ENCODE results near the gene BAZ2A. TPM values are rescaled to one million over a fixed set of nuclear protein-coding genes. Genes with fewer than 3 reads are reported as not detected.

BAZ2A gene
- total RNA-seq, 1 donor from 2014 or later, result 37.9 TPM

- TF ChIP-seq CTCF (IDR thresholded peaks at IDR 0.05; ENCODE audit: insufficient read depth, low read length, poor library complexity, severe bottlenecking), result no peak
- DNase-seq (ENCODE audit: low read depth), result no peak
- H3K36me3 ChIP-seq (ENCODE audit: control insufficient read depth, insufficient read depth, low read length), result no peaks in the 10 kb centered on the region
- H3K27me3 ChIP-seq (ENCODE audit: control insufficient read depth, insufficient read depth, low read length), result no peaks in the 10 kb centered on the region
- H3K4me3 ChIP-seq (ENCODE audit: low read depth, low read length), result no peak overlapping the region
Observed at GRCh38 chr12:56596815-56597214, 33.3 kb downstream of the BAZ2A start.

- H3K36me3 ChIP-seq (ENCODE audit: control insufficient read depth, insufficient read depth, low read length), result no peaks in the 10 kb centered on the region
- peak; percentile 88 for TF ChIP-seq CTCF (IDR thresholded peaks at IDR 0.05; ENCODE audit: insufficient read depth, low read length, poor library complexity, severe bottlenecking)
- peak; percentile 61 for DNase-seq (ENCODE audit: low read depth)
Observed at GRCh38 chr12:56593909-56594621, 36.1 kb downstream of the BAZ2A start.

GRCh38 chr12:56591961-56592360, 38.2 kb downstream of the BAZ2A start:
- H3K4me3 ChIP-seq (ENCODE audit: low read depth, low read length), result no peak overlapping the region
- no peaks in the 10 kb centered on the region for H3K27me3 ChIP-seq (ENCODE audit: control insufficient read depth, insufficient read depth, low read length)
- DNase-seq (ENCODE audit: low read depth), result no peak
- TF ChIP-seq CTCF (IDR thresholded peaks at IDR 0.05; ENCODE audit: insufficient read depth, low read length, poor library complexity, severe bottlenecking), result no peak
- H3K36me3 ChIP-seq (ENCODE audit: control insufficient read depth, insufficient read depth, low read length), result peaks cover 6% of the 10 kb centered on the region

More at GRCh38 chr12:56593909-56594621, 36.1 kb downstream of the BAZ2A start:
- H3K4me3 ChIP-seq (ENCODE audit: low read depth, low read length), result no peak overlapping the region
- no peaks in the 10 kb centered on the region for H3K27me3 ChIP-seq (ENCODE audit: control insufficient read depth, insufficient read depth, low read length)

GRCh38 chr12:56591126-56591525, 39.0 kb downstream of the BAZ2A start:
- no peak for TF ChIP-seq CTCF (IDR thresholded peaks at IDR 0.05; ENCODE audit: insufficient read depth, low read length, poor library complexity, severe bottlenecking)
- Histone ChIP-seq H3K27me3 (ENCODE audit: control insufficient read depth, insufficient read depth, low read length) (no peaks in the 10 kb centered on the region), H3K36me3 (ENCODE audit: control insufficient read depth, insufficient read depth, low read length) (peaks cover 6% of the 10 kb centered on the region), H3K4me3 (ENCODE audit: low read depth, low read length) (no peak overlapping the region)
- DNase-seq (ENCODE audit: low read depth), result no peak

- no peaks in the 10 kb centered on the region for H3K27me3 ChIP-seq (ENCODE audit: control insufficient read depth, insufficient read depth, low read length)
- H3K4me3 ChIP-seq (ENCODE audit: low read depth, low read length), result no peak overlapping the region
- peak; percentile 48 for TF ChIP-seq CTCF (IDR thresholded peaks at IDR 0.05; ENCODE audit: insufficient read depth, low read length, poor library complexity, severe bottlenecking)
- no peak for DNase-seq (ENCODE audit: low read depth)
- peaks cover 7% of the 10 kb centered on the region for H3K36me3 ChIP-seq (ENCODE audit: control insufficient read depth, insufficient read depth, low read length)
Observed at GRCh38 chr12:56590237-56590830, 39.8 kb downstream of the BAZ2A start.
